Lung (tissue), 12 donors: Measurements from ENCODE around the gene PARP3. TPM values are rescaled to one million over a fixed set of nuclear protein-coding genes. Genes with fewer than 3 reads are reported as not detected.

Experiments
- ATAC-seq: fragments of 200-7000 bp; cut with Tn5 transposase; one replicate; pipeline ENCODE4 v1.9.1; 2020; ENCODE audit warnings: moderate number of reproducible peaks; ENCODE audit not compliant: insufficient read depth, low FRiP score
- DNase-seq, 3 donors: peaks; one replicate each; pipeline ENCODE4 v3.0.0-alpha.2; 2013 to 2017
- H3K27ac ChIP-seq, 2 donors: one replicate each; pipeline ENCODE4 v1.5.1; 2013; ENCODE audit warnings: mild to moderate bottlenecking in 2 of 2, moderate library complexity in 2 of 2, control low read depth in 1 of 2, inconsistent platforms in 1 of 2, low read depth in 1 of 2, low read length in 1 of 2
- H3K27me3 ChIP-seq, 3 donors: one replicate each; pipeline ENCODE4 v1.5.1; 2013; ENCODE audit warnings: low read length in 2 of 3; ENCODE audit not compliant: control insufficient read depth in 3 of 3, insufficient read depth in 3 of 3
- H3K36me3 ChIP-seq, 4 donors: one replicate each; pipeline ENCODE4 v1.5.1; 2013; ENCODE audit warnings: low read length in 4 of 4, mild to moderate bottlenecking in 1 of 4, moderate library complexity in 1 of 4; ENCODE audit not compliant: control insufficient read depth in 4 of 4, insufficient read depth in 4 of 4
- H3K4me1 ChIP-seq, 5 donors: one replicate each; pipeline ENCODE4 v1.5.1; 2013; ENCODE audit warnings: low read length in 5 of 5, mild to moderate bottlenecking in 2 of 5, moderate library complexity in 1 of 5; ENCODE audit not compliant: control insufficient read depth in 5 of 5, insufficient read depth in 5 of 5
- H3K4me3 ChIP-seq: one replicate; pipeline ENCODE4 v1.5.1; 2013; ENCODE audit warnings: mild to moderate bottlenecking, control low read depth, moderate library complexity
- H3K9ac ChIP-seq, 2 donors: one replicate each; pipeline ENCODE4 v1.5.1; 2013; ENCODE audit warnings: low read length in 2 of 2, control low read depth in 1 of 2; ENCODE audit not compliant: insufficient read depth in 1 of 2
- H3K9me3 ChIP-seq, 4 donors: one replicate each; pipeline ENCODE4 v1.5.1; 2013; ENCODE audit warnings: low read length in 3 of 4, mild to moderate bottlenecking in 1 of 4, moderate library complexity in 1 of 4; ENCODE audit not compliant: control insufficient read depth in 4 of 4, insufficient read depth in 3 of 4
- WGBS, 2 donors: extraction: QIAGEN DNeasy Blood & Tissue Kit; methylation state at CpG; one replicate each; pipeline ENCODE4 v1.1.7; 2013; 5-methylcytosine and 5-hydroxymethylcytosine counted together
- polyA plus RNA-seq, 2 donors: library from polyadenylated mRNA; stranded (reverse); fragments of 200-250 nt; gene quantifications; one replicate each; pipeline ENCODE4 v1.2.1, GENCODE V29; 2013
- total RNA-seq, 2 donors: library from RNA; depleted of rRNA in 1 of 2; stranded (reverse); fragments of >200 nt in 1 of 2; gene quantifications; one replicate each; pipeline ENCODE4 v1.2.1, GENCODE V29; 2014 to 2021
- TF ChIP-seq, protein P1 (sequence below): IDR thresholded peaks from 2 replicates; pipeline ENCODE4 v1.5.1; 2012; ENCODE audit warnings: mild to moderate bottlenecking; ENCODE audit errors: control extremely low read depth, extremely low read depth
- donor health status: control.
- donor health status: control.
- donor health status: Bipolar disorder and iron deficiency.
- donor health status: healthy.
- donor health status: DM: yes; HTN: yes; CAD: no.

The PARP3 gene
- total and polyA plus RNA-seq, 4 donors, result 15.3 to 36.7 (median 21.0) TPM

DNA sequence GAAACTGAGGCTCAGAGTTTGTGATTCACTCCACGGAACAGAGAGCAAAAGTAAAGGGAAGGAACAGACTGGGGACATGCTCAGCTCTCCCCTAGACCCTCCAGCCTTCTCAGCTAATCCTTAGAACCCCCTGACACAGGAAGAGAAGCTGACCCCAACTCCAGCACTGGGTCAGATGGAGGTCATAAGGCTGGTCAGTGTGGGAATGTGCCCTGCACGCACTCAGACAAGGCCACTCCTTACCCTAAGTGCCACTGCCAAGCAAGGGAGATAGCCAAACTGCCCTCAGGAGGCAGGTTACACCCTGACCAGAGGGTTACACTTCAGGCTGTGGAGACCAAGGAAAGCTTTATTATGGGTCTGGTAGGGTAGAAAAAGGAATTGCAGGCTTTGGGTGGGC is 52.4 kb downstream of the PARP3 start:
- Histone ChIP-seq H3K36me3 (peaks cover 2 to 21% (median 20%) of the 10 kb centered on the region in 4 donors), H3K4me3 (peak overlapping the region; percentile 99), H3K27me3 (peaks cover 0 to 2% (median 0%) of the 10 kb centered on the region in 3 donors), H3K9ac (peak overlapping the region; percentile 99 to 100), H3K27ac (peak overlapping the region in 1 of 2 donors; percentile 96), H3K9me3 (peaks cover 0 to 2% (median 0%) of the 10 kb centered on the region in 4 donors), H3K4me1 (peaks cover 4 to 14% (median 9%) of the 10 kb centered on the region in 5 donors)
- WGBS, 2 donors, result 67 to 90% methylated on average over 2 of the region's 2 CpGs
- TF ChIP-seq, protein P1, sequence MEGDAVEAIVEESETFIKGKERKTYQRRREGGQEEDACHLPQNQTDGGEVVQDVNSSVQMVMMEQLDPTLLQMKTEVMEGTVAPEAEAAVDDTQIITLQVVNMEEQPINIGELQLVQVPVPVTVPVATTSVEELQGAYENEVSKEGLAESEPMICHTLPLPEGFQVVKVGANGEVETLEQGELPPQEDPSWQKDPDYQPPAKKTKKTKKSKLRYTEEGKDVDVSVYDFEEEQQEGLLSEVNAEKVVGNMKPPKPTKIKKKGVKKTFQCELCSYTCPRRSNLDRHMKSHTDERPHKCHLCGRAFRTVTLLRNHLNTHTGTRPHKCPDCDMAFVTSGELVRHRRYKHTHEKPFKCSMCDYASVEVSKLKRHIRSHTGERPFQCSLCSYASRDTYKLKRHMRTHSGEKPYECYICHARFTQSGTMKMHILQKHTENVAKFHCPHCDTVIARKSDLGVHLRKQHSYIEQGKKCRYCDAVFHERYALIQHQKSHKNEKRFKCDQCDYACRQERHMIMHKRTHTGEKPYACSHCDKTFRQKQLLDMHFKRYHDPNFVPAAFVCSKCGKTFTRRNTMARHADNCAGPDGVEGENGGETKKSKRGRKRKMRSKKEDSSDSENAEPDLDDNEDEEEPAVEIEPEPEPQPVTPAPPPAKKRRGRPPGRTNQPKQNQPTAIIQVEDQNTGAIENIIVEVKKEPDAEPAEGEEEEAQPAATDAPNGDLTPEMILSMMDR, result no peak
- DNase-seq, result no peak
- no peak for ATAC-seq

DNA sequence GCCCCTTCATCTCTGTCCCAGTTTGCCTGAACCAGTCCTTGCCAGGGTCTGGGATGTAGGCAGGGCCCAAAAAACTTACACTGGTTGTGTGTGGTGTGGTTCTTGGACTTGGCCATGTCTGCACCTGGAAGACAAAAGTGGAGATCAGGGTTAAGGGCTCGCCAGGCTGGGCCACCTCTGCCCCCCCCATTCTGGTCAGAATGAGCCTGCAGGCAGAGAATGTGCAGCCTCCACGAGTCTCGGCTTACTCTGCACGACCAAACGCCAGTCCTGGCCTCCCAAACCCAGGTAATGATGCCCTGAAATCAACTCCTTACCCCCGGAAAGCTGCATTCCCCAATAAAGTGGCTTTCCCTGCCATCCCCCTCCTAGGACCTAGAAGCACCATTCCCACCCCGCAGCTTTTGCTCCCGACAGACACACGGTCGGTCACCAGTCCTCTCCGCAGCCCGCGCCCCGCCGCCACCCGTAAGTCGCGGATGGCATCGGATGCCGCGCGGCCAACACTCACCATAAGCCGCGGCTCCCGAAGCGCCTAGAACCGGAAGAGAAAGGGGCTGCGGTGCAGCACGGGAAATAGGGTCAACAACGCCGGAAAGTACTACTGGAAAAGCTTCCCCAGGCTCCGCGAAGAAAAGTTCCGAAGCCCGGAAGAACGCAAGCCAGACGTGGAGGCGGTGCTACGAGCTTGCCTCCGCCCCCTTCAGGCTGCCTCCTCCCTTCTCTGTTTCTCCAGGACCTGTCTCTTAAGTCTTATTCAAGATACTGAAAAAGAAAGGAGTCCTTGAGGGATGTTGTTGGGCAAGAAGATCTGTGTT is 53.4 kb downstream of the PARP3 start, which contains the start of gene RPL29:
TSS of gene RPL29 (minus strand) at position 550 of the 818 bp plus-strand sequence. CDS start at position 116, 434 bp downstream.
- Histone ChIP-seq H3K4me3 (peak within 1 kb of the TSS; percentile 99), H3K4me1 (peaks cover 4 to 12% (median 9%) of the 10 kb centered on the region in 5 donors), H3K9me3 (peaks cover 0 to 2% (median 0%) of the 10 kb centered on the region in 4 donors), H3K27ac (peak within 1 kb of the TSS; percentile 65 to 96), H3K27me3 (peaks cover 0 to 2% (median 0%) of the 10 kb centered on the region in 3 donors), H3K36me3 (peaks cover 2 to 21% (median 20%) of the 10 kb centered on the region in 4 donors), H3K9ac (peak within 1 kb of the TSS; percentile 99 to 100)
- DNase-seq (peak; percentile 95 to 99 (median 97)), ATAC-seq (peak; percentile 96)
- 1% methylated on average over 40 of the region's 40 CpGs for WGBS, 2 donors
- TF ChIP-seq, protein P1, result peak; percentile 8

DNA sequence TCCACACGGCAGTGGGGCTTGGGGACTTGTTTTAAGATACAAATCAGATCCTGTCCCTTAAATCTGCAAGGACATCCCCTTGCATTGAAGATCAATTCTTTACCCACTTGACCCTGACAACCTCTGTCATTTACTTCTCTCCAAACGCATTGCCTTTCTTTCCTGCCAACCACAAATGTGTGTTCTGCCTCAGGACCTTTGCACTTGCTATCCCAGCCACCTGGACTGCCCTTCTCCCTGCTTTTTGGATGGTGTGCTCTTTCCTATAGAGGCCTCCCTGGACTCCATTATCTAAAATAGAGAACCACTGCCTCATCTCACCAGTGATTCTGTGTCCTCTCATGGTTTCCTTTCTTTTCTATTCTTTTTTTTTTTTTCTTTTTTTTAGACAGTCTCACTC is 55.0 kb downstream of the PARP3 start:
- 51 to 84% methylated on average over 2 of the region's 2 CpGs for WGBS, 2 donors
- TF ChIP-seq, protein P1, result no peak

More for the DNA sequence above, 55.0 kb downstream of the PARP3 start:
- ATAC-seq (no peak), DNase-seq (no peak)
- Histone ChIP-seq H3K9ac (no peak overlapping the region), H3K27ac (no peak overlapping the region), H3K4me1 (peaks cover 4 to 12% (median 9%) of the 10 kb centered on the region in 5 donors), H3K36me3 (peaks cover 2 to 21% (median 20%) of the 10 kb centered on the region in 4 donors), H3K4me3 (no peak overlapping the region), H3K9me3 (peaks cover 0 to 2% (median 0%) of the 10 kb centered on the region in 4 donors), H3K27me3 (peaks cover 0 to 2% (median 0%) of the 10 kb centered on the region in 3 donors)
